T-helper 22 cell (primary cell): Measurements from ENCODE around the gene THAP2.
"Not testable (repeated sequence)": the region's sequence is repeated elsewhere in the genome, so short reads cannot be mapped to it uniquely, and the experiment has no call there.

Experiments used
- DNase-seq: peaks from one replicate; pipeline ENCODE4 v3.0.0-alpha.2; 2020; ENCODE audit warnings: low read depth

The THAP2 gene

DNA sequence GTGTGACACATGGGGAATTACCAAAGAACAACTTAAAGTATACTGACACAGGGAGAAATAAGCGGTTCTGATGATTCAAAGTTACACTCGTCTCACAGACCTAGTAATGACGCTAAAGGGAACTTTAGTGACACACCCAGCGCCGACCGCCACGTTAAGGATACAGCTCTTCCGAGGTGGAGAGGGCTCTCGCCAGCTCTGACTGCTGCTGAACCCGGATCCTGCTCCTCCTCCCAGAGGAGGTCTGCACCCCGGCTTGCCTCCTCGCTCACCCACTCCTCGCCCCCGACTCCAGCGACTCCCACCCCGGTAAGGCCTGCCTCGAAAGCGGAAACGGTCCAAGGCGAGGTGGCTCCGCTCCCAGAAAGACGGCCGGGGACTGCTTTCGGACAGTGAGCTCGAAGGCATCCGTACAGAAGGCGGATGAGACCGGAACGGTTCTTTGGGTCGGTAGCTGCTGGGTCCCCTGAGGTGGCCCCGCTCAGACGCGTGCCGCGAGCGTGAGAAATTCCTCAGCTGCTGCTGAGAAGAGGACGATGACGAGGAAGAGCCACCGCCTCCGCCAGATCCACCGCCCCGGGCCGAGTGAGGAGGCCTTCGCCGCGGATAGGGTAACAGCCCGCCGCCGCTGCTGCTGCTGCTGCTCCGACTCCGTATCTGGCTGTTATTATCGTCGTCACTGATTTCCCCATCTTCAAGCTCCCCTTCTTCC is 1.1 kb upstream of the THAP2 start:
- peak; percentile 67 for DNase-seq

DNA sequence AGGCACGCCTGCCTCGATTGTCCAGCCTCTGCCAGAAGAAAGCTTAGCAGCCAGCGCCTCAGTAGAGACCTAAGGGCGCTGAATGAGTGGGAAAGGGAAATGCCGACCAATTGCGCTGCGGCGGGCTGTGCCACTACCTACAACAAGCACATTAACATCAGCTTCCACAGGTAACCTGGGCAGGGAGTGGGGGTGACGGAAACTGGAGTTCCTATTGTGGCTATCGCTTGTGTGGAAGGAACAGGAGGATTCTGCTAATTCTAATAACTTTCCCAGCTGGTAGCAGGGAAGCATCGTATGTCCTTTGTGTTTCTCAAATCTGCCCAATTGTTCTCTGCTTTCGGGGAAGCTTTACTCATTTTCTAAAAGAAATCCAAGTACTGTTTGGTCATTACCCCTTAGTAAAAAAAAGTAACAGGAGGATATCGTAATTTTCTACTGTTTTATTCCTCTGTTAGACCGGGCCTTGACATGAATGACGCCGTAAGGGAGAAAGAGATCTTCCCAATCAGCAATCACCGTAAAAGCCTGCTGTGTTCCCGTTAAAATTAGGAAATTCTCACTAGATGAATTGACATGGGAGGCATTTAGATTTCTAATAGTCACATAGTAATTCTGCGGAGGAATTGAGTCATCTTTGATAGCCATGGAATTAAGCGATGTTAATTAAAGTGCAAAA is 449 bp downstream of the THAP2 start:
- no peak for DNase-seq

DNA sequence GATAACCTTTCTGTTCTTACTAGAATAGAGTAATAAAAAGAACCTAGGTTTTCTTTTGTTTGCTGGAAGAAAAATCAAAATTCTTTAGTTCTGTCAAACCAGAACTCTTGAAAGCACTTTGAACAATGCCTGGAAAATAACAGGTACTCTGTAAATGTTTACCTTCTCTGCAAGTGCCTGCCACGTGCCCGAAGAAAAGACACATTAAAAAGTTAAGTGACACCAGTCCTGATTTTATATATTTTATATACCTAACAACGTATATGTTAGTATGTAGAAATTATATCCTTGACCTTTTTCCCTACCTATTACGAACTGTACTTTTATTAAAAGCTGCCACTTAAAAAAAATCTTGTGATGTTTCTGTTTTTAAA is 976 bp downstream of the THAP2 start:
- no peak for DNase-seq

DNA sequence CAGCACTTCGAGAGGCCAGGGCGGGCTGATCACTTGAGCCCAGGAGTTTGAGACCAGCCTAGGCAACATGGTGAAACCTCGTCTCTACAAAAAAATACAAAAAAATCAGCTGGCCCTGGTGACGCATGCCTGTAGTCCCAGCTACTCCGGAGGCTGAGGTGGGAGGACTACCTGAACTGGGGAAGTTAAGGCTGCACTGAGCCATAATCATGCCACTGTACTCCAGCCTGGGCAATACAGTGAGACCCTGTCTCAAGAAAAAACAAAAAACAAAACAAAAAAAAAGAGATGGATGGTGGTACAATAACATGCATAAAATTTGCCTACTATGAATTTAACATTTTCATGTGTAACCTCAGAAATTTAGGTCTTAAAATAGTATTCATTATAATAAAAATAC is 2.2 kb downstream of the THAP2 start:
- no peak for DNase-seq

DNA sequence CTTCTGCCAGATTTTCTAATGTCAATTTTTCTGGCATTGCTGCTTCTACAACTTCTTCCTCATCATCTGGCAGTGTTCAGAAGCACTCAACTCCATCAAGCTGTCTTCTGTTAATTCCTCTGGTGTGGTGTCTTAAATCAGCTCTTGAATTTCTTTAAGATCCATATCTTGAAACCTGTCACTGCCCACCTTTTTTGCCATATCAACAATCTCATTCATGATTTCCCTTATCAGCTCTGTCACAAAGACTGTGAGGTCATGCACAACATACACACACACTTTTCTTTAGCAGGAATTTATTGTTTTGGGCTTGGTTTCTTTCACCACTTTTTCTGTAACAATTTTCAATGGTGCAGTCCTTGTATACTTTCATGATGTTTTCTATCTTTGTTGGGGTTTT is 7.2 kb downstream of the THAP2 start:
- DNase-seq = no peak

DNA sequence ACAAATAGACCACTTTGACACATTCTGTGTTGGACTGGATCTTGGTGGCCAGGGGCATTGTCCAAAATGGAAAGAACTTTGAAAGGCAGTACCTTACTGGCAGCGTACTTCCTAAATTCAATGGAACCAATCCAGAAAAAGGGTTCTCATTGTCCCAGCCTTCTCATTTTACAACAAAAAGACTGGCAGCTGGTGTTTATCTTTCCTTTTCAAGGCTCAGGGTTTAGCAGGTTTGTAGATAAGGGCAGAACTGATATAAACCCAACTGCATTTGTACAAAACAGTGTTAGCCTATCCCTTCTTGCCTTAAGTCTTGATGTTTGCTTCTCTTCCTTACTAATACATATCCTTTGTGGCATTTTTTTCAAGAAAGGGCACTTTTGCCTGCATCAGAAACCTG is 7.7 kb downstream of the THAP2 start:
- no peak for DNase-seq

DNA sequence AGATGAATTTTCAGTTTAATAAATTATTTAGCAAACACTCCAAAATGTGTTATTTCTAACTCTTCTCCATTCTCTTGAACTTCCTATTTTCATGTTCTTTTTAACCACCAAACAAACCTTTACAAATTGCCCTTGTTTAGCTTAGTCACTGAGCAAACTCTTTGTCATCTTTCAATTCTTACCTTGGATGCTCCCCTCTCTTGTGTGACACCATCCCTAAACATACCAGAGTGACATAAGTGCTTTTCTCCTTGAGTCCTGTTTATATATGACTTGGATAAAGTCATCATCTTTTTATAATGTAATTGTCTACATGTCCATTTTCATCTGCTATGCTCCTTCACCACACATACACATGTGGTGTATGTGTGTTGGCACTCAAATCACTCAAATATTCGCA is 18.4 kb downstream of the THAP2 start:
- no peak for DNase-seq

DNA sequence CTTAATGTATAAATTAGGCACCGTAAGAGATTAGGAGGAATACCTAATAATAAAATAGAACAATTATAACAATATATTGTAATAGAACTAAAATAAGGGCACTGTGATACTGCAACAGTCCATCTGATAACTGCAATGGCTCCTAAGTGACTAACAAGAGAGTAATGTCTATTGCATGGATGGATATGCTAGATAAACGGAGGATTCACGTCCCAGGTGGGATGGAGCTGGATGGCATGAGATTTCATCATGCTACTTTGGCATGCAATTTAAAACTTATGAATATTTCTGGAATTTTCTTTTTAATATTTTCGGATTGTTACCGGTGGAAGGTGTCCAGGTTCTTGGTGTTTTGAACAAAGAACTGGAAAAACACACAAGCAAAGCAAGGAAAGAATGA is 19.5 kb downstream of the THAP2 start:
- DNase-seq = no peak

DNA sequence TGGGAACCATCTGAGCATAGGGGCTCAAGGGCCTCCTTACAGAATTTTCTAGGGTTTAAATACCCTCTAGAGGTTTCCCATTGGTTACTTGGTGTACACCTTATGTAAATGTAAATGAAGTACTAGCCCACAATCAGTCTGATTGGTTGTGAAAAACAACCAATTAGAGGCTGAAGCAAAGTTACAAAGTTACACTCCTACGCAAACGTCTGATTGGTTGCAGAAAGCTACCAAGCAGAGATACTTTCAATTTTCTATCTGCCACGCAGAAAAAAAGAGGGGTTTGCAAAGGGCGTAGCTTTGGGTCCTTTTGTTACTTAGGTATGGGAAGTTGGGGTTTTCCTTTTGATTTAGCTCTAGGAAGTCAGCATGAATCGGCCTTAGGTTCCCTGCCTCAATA is 20.0 kb downstream of the THAP2 start:
- no peak for DNase-seq

DNA sequence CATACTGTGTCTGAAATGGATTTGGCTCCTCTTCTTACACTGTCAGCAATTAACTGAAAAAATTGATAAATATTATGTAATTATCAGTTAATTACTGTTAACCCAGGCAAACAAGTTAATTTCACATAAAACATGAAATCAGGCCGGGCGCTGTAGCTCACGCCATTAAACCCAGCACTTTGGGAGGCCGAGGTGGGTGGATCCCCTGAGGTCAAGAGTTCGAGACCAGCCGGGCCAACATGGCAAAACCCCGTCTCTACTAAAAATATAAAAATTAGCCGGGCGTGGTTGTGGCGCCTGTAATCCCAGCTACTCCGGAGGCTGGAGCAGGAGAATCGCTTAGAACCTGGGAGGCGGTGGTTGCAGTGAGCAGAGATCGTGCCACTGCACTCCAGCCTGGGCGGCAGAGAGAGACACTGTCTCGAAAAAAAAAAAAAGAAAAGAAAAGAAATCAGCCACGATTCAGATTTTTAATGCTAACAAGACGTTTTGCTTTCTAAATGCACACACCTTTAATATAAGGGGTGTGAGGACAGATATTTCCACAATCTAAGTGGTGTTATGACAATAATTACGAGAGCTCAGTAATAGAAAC is 21.3 kb downstream of the THAP2 start:
- no peak for DNase-seq

DNA sequence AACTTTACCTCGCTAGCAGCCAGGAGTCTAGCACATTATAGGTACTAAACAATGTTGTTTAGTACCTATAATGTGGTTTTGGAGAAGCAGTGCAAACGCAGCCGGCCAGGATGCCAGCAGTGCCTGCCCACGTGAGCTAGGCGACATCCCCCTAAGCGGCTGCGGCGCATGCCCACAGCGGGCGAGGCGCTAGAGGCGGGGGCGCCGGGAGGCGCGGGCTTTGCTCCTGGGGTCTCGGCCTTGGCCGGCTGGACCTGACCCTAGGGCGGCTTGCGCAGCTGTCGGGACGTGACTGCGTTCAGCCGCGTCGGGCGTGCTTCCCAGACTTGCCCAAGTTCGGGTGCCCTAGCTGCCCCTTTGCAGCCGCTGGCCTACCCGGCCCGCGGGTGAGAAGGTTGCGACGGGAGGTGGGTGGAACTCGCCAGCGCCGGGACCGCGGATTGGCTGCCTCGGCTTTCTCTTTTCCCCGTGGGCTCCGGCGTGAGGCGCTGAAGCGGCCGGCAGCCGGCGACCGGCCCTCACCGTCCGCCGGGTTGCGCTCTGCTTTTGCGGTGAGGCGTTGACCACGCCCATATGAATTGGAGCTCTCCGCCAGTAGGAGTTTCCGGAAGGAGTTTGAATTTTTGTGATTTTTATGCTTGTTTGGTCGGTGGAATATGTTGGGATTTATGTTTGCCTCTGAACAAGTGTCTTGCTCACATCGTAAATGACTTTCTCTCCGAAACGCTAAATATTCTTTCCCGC is 22.0 kb downstream of the THAP2 start, which contains the start of gene TMEM19:
Gene TMEM19, plus strand, starts transcription at position 169 of the 744 bp plus-strand sequence. CDS start 599 bp downstream, outside the sequence.
- peak; percentile 69 for DNase-seq

DNA sequence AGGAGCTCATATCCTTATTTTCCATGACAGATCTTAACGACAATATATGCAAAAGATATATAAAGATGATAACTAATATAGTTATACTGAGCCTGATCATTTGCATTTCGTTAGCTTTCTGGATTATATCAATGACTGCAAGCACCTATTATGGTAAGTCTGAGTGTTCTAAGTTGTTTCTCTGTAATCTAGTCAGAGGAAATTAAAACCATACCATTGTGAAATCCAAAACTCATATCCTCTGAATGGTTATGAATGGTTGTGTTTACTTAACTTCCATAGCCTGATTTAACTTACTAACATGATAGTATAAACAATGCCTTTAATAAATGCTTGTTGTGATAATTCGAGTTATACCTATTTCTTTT is 22.5 kb downstream of the THAP2 start:
- no peak for DNase-seq

DNA sequence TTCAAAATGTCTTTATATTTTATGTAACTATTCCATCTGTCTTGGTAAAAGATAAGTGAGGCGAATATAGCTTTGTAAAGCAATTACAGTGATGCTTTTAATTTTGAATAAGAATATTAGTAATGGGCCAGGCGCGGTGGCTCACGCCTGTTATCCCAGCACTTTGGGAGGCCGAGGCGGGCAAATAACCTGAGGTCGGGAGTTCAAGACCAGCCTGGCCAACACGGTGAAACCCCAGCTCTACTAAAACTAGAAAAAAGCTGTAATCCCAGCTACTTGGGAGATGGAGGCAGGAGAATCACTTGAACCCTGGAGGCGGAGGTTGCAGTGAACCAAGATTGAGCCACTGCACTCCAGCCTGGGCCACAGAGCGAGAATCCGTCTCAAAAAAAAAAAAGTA is 23.1 kb downstream of the THAP2 start:
- DNase-seq = not testable (repeated sequence)

DNA sequence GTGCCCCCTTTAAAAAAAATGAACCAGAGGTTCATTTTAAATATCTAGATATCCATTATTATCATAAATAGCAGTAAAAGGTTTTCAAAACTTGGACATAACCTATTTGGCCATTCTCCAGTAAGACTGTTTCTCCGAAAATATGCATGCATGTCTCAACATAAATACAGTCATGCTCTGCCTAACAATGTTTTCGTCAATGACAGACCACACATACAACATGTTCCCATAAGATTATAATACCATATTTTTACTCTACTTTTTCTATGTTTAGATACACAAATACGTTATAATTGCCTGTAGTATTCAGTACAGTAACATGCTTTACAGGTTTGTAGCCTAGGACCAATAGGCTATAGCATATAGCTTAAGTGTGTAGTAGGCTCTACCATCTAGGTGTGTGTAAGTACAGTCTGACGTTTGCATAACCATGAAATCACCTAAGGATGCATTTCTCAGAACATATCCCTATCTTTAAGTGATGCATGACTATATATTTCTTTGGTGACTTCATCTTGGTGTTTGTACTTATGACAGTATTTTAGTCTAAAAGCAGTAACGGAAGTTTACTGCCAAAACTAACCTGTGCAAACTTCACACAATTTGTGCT is 25.0 kb downstream of the THAP2 start:
- no peak for DNase-seq

DNA sequence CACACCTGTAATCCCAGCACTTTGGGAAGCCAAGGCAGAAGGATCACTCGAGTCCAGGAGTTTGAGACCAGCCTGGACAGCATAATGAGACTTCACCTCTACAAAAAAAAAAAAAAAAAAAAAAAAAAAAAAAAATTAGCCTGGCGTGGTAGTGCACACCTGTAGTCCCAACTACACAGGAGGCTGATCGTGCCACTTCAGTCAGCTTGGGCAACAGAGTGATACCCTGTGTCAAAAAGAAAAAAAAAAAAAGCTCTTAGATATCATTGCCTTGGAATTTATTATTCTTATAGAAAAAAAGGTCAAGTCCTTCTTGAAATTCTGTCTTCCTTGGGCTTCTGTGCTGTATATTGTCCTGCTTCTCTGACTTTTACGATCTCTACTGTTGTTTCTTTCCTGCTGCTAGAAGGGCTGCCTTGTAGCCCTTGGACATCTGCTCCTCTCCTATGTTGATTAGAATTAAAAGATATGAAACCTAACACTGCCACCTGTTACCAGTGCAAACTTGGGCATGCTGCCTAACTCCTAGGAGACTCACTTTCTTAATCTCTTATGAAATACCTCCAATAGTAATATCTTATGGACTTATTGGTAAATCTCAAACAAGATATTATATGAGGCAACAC is 27.5 kb downstream of the THAP2 start:
- no peak for DNase-seq

DNA sequence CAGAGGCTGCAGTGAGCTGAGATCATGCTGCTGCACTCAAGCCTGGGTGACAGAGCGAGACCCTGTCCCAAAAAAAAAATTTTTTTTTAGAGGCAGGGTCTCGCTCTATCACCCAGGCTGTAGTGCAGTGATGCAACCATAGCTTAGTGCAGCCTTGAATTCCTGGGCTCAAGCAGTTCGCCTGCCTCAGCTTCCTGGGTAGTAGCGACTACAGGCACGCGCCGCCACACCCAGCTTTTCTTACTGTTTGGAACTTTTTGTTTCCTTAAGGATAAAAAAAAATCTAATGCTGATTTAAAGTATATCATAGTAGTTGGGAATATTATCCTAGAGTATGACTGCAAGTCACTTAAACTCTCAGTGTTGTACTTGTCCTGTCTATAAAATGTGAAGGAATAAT is 29.0 kb downstream of the THAP2 start:
- DNase-seq = no peak

DNA sequence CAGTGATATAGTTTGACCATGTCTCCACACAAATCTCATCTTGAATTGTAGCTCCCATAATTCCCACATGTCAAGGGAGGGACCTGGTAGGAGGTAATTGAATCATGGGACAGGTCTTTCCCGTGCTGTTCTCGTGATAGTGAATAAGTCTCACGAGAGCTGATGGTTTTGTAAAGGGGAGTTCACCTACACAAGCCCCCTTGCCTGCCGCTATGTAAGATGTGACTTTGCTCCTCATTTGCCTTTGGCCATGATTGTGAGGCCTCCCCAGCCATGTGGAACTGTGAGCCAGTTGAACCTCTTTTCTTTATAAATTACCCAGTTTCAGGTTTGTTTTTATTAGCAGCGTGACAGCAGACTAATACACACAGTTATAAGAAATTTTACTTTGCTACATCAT is 29.6 kb downstream of the THAP2 start:
- DNase-seq = not testable (repeated sequence)

DNA sequence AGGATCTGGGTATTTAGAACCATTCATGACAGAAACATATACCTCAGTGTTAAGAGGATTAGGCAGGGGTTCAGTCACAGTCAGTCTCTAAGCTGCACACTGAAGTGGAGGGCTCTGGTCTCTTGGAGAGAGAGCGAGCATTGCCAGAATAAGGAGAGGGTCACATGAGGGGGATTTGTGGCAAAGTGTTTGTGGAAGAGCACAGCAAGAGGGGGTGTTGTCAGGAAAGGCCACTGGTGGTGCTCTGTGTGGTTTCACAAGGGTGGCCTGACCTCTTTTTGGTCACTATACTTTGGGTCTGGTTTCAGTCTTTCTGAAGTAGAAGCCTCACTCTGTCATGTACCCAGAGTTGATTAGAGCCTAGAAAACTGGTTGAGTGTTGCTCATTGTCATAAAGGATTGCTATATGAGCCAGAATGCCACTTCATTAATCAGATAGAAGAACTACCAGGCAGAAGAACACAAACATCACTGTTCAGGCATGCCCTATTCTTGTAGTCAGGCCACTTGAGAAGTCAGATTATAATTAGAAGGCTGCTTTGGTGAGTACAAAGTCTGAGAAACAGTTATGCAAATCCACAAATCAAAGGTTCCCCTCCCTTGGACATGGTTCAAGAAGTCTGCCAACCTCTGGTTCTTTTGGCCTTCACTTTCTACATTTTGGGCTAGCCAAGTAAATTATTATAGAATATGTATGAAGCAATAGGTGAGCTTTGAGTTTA is 30.2 kb downstream of the THAP2 start:
- DNase-seq = no peak

DNA sequence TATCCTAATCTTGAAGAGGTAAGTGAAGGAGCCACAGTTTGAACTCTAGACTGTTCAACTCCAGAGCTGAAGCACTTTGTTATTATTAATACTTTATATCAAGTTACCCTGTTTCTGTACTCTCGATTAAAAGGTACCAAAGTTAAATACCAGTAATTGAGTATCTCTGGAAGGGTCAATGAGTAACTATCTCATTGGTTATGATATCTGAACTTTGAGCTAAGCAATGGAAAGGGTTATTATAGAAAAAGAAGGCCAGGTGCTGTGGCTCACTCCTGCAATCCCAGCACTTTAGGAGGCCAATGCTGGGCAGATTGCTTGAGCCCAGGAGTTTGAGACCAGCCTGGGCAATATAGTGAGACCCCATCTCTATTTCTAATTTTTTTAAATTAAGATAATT is 31.7 kb downstream of the THAP2 start:
- no peak for DNase-seq

DNA sequence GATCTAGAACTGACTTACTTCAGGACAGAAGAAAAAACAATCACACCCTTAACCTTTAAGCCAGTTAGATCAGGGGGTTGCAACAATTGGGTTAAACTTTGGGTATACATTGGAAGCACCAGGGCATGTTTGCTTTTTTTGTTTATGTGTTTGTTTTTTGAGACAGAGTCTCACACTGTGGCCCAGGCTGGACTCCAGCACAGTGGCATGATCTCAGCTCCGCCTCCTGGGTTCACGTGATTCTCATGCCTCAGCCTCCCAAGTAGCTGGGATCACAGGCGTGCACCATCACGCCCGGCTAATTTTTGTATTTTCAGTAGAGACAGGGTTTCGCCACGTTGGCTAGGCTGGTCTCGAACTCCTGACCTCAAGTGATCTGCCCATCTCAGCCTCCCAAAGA is 38.1 kb downstream of the THAP2 start:
- DNase-seq = not testable (repeated sequence)

DNA sequence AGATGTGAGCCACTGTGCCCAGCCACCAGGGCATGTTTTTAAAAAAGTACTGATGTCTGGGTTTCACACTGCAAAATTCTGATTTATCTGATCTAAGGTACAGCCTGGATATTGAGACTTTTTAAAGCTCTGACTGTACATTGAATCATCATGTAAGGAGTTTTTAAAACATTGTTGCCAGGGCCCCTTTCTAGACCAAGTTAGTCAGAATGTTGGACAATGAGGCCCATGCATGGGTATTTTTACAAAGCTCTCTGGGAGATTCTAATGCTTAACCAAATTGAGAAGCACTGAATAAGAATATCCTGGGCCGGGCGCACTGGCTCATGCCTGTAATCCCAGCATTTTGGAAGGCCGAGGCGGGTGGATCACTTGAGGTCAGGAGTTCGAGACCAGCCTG is 38.5 kb downstream of the THAP2 start:
- no peak for DNase-seq
